NT2/D1 (cell line): ENCODE data around the gene DNAJC4.

Experiments used
- DNase-seq: peaks from one replicate; pipeline ENCODE4 v3.0.0-alpha.2; 2011; ENCODE audit warnings: low read depth, low spot score
- H3K27me3 ChIP-seq: 2 replicates; pipeline ENCODE4 v1.6.0; 2011; ENCODE audit warnings: mild to moderate bottlenecking; ENCODE audit not compliant: insufficient read length, insufficient read depth
- H3K36me3 ChIP-seq: 2 replicates; pipeline ENCODE4 v1.6.1; 2011; ENCODE audit warnings: mild to moderate bottlenecking, low read length, mixed read lengths; ENCODE audit not compliant: insufficient read depth, insufficient read length
- H3K4me1 ChIP-seq: 2 replicates; pipeline ENCODE4 v1.5.1; 2011; ENCODE audit not compliant: insufficient read depth, insufficient read length
- H3K4me3 ChIP-seq: 2 replicates; pipeline ENCODE4 v1.5.1; 2011; ENCODE audit warnings: low read depth; ENCODE audit not compliant: insufficient read length
- H3K9ac ChIP-seq: 2 replicates; pipeline ENCODE4 v1.6.0; 2011; ENCODE audit warnings: low read depth; ENCODE audit not compliant: insufficient read length
- H3K9me3 ChIP-seq: 2 replicates; pipeline ENCODE4 v1.5.1; 2011; ENCODE audit warnings: mild to moderate bottlenecking, low read length; ENCODE audit not compliant: insufficient read depth
- SUZ12 ChIP-seq: IDR thresholded peaks from 2 replicates; pipeline ENCODE4 v1.6.1; 2011; ENCODE audit not compliant: insufficient read length, insufficient read depth; ENCODE audit errors: extremely low read depth
- YY1 ChIP-seq: IDR thresholded peaks from 2 replicates; pipeline ENCODE4 v1.6.1; 2011; ENCODE audit not compliant: insufficient read length, insufficient read depth
- ZNF274 ChIP-seq: IDR thresholded peaks from 2 replicates; pipeline ENCODE4 v1.6.1; 2011; ENCODE audit warnings: mild to moderate bottlenecking, low read depth, low read length

The DNAJC4 gene

GRCh38 chr11:64237484-64237951, 7.2 kb downstream of the DNAJC4 start:
- TF ChIP-seq YY1 (no peak), SUZ12 (no peak), ZNF274 (no peak)
- H3K9me3 ChIP-seq: no peaks in the 10 kb centered on the region
- peaks cover 9% of the 10 kb centered on the region for H3K27me3 ChIP-seq
- DNase-seq: no peak
- peaks cover 21% of the 10 kb centered on the region for H3K4me1 ChIP-seq
- peaks cover 27% of the 10 kb centered on the region for H3K36me3 ChIP-seq
- no peak overlapping the region for H3K4me3 ChIP-seq
- H3K9ac ChIP-seq: no peak overlapping the region

GRCh38 chr11:64238076-64238475, 7.7 kb downstream of the DNAJC4 start:
- no peaks in the 10 kb centered on the region for H3K9me3 ChIP-seq
- no peak for DNase-seq
- no peak for TF ChIP-seq ZNF274
- no peak for TF ChIP-seq SUZ12
- no peak for TF ChIP-seq YY1
- H3K27me3 ChIP-seq: peaks cover 4% of the 10 kb centered on the region
- H3K4me1 ChIP-seq: peaks cover 19% of the 10 kb centered on the region
- peak overlapping the region; percentile 11 for H3K9ac ChIP-seq
- H3K4me3 ChIP-seq: no peak overlapping the region
- H3K36me3 ChIP-seq: peaks cover 31% of the 10 kb centered on the region

GRCh38 chr11:64238999-64239398, 8.7 kb downstream of the DNAJC4 start:
- TF ChIP-seq YY1 (no peak), ZNF274 (no peak), SUZ12 (no peak)
- Histone ChIP-seq H3K36me3 (peaks cover 40% of the 10 kb centered on the region), H3K9me3 (no peaks in the 10 kb centered on the region), H3K4me1 (peaks cover 28% of the 10 kb centered on the region), H3K27me3 (no peaks in the 10 kb centered on the region), H3K4me3 (no peak overlapping the region), H3K9ac (no peak overlapping the region)
- DNase-seq: no peak

GRCh38 chr11:64239662-64240434, 9.5 kb downstream of the DNAJC4 start:
- peaks cover 31% of the 10 kb centered on the region for H3K4me1 ChIP-seq

DNA sequence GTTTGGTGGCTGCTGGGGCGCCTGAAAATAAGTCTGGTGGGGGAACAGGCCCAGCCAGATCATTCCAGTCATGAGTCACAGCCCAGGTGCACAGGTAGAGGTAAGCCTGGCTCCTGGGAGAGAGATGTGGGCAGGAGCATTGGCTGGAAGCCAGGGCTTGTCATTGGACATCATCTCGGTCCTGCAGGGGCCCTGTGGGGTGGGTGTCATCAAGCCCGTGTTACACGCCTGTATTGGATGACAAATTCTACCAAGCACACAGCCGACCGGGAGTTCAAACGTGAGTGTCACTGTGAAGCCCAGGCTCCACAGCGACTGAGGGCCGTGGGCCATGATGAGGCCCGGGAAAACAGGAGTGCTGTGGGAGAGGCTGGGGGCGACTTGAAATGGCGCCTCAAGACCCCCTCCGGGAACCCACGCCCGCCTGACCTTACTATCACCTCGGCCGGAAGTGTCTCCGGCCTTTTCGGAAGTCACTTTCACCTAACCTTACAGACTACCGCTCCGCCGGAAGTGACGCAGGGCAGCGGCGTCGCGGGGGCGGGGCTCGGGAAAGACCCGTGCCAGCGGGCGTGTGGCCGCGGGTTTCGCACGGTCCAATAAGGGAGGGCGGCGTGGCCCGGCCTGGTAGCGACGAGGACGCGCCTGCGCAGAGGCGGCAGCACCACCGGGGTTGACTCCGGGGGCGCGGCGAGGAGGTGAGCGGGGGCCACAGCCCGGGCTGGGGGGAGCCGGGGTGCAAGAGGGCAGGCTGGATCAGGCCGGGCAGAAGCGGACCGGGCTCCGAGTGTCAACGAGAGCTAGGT, 10.3 kb downstream of the DNAJC4 start, which contains the start of gene FKBP2:
Gene FKBP2 (plus strand): TSS at position 661 of the 806 bp plus-strand sequence. CDS start 1,293 bp downstream, outside the sequence.
- TF ChIP-seq YY1 (no peak), ZNF274 (no peak), SUZ12 (no peak)
- no peaks in the 10 kb centered on the region for H3K27me3 ChIP-seq
- peaks cover 27% of the 10 kb centered on the region for H3K4me1 ChIP-seq
- H3K9ac ChIP-seq: peak within 1 kb of the TSS; percentile 94
- peak; percentile 93 for DNase-seq
- H3K36me3 ChIP-seq: peaks cover 56% of the 10 kb centered on the region
- H3K4me3 ChIP-seq: peak within 1 kb of the TSS; percentile 92
- no peaks in the 10 kb centered on the region for H3K9me3 ChIP-seq

More at GRCh38 chr11:64239662-64240434, 9.5 kb downstream of the DNAJC4 start:
- Histone ChIP-seq H3K36me3 (peaks cover 48% of the 10 kb centered on the region), H3K4me3 (peak overlapping the region; percentile 75), H3K27me3 (no peaks in the 10 kb centered on the region), H3K9me3 (no peaks in the 10 kb centered on the region), H3K9ac (peak overlapping the region; percentile 87)
- TF ChIP-seq SUZ12 (no peak), ZNF274 (no peak), YY1 (no peak)
- DNase-seq: no peak

- Histone ChIP-seq H3K4me3 (peak overlapping the region; percentile 75), H3K36me3 (peaks cover 56% of the 10 kb centered on the region), H3K9me3 (no peaks in the 10 kb centered on the region), H3K4me1 (peaks cover 25% of the 10 kb centered on the region), H3K9ac (peak overlapping the region; percentile 87), H3K27me3 (no peaks in the 10 kb centered on the region)
- TF ChIP-seq ZNF274 (no peak), YY1 (no peak)
- no peak for DNase-seq
These were observed 10.8 kb downstream of the DNAJC4 start for GRCh38 chr11:64241241-64241490.
